Globus pallidus (tissue), 1 donor: ENCODE results near the gene PFKP.
"Not testable (repeated sequence)": the region's sequence is repeated elsewhere in the genome, so short reads cannot be mapped to it uniquely, and the experiment has no call there.

Experiments used
- DNase-seq: peaks from one replicate; pipeline ENCODE4 v3.0.0-alpha.2; 2015; ENCODE audit warnings: low spot score

PFKP gene

GRCh38 chr10:3159152-3159551 lies 91.8 kb downstream of the PFKP start:
- DNase-seq, result peak; percentile 20

- no peak for DNase-seq
Measured at GRCh38 chr10:3162533-3162932, 95.2 kb downstream of the PFKP start.

DNA sequence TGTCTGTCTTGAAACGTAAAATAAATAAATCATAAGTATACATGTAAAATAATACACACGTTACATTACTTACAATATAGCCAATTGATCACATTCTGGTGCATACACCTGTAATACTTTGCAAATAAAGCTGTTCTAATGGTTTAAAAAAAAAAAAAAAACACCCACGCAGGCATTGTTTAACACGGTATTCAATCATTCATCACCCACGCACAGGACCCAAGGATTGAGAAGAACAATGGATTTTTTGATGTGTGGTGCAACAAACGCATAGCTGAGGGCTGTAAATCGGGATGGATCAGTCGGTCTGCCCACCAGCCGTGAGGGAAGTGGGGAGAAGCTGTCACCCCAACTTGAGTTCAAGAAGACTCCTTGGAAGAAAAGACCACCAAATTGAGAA lies 96.5 kb downstream of the PFKP start:
- DNase-seq, result no peak

DNA sequence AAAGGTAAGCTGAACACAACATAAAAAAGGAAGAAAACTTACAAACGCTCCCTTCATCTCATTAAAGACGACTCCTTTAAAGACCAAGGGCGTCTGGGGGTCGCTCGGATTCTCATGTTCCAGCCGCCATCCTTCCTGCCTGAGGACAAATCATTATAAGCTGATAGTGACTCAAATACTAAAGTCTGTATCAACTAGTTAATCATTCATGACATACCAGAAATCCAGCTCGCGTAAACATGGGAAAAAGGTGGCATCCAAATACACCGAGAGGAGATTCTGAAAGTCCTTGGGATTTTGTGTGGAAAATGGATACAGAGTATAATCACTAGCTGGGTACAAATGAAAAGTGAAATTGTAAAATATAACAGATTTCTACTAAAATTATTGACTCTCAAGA lies 97.8 kb downstream of the PFKP start:
- DNase-seq, result no peak

DNA sequence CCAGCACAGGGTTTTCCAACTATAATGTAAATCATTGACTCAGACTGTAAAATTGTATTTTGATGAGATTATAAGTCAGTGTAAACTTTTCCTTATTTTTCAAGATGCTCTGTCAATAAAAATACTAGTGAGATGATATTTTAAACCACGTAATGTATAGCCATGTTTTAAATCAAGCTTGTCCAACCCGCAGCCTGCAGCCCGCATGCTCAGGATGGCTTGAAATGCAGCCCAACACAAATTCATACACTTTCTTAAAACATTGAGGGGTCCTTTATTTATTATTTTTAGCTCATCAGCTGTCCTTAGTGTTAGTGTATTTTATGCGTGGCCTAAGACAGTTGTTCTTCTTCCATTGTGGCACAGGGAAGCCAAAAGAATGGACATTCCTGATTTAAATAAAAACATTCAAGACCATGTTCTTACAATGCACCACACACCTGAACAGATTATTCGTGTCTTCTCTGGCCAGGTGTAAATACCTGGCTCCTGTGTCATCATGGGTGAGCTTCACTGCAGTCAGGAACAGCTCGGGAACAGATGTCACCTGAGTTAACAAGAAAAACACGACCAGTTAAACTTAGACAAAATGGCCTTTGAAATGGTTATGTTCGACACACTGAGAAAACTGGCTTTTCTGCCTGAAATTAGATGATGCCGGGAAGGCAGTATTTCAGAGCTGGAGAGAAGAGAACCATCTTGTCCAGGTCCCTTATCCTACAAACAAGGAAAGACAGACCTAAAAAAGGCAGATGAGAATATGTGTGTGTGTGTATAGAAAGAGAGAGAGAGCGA lies 99.3 kb downstream of the PFKP start:
- no peak for DNase-seq

DNA sequence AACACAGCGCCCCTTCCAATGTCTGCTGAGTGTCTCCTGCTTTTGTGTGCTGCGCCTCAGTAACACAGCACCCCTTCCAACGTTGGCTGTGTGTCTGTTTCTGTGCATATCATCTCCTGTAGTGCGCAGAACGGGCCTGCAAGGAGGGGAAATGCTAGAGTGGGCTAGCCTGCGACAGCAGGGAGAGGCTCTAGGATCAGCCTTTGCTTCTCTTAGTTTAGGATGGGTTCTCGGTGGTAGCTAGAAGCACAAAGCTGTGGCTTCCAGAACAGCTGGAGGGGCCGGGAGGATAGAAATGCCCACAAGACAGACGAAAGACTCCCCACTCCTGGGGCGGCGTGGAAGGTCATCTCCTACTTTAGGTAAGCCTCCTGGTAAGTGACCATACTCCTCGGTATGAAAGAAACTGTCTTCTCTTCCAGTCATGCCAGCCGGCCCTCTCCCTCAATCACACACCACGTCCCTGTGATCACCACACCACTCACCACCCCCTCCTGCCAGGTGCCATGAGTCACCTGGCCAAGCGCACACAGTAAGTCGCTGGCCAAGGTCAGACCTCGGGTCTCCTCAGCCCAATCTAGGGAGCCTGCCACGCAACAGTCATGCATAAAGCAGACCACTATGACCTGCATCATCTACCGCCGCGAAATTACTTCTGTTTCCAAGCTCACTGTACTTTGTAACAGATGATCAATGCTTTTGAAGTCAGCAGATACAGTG lies 100.4 kb downstream of the PFKP start:
- DNase-seq, result no peak

GRCh38 chr10:3169271-3169670 lies 101.9 kb downstream of the PFKP start:
- peak; percentile 62 for DNase-seq

DNA sequence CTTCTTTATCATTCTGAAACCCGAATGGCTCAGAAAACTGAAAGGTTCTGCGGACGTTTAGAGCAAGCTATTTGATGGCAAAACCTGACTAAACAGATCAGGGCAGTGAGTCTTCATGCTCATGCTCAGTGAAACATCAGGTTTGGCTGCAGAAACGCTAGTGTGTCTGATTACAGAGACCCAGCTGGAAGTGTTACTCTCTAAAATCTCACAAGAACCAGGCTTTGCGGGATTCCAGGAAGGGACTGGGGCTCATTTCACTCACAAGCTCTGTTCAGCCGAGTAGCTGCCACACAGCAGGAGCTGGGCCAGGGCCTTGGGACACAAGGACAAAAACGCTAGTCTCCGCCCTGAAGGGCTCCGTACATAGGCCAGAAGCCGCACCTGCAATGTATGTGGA lies 102.3 kb downstream of the PFKP start:
- DNase-seq, result no peak

GRCh38 chr10:3171488-3171887 lies 104.1 kb downstream of the PFKP start:
- not testable (repeated sequence) for DNase-seq

GRCh38 chr10:3172081-3172445 lies 104.7 kb downstream of the PFKP start:
- DNase-seq, result peak; percentile 21

GRCh38 chr10:3172446-3173170 lies 105.3 kb downstream of the PFKP start, which contains the start of gene PITRM1:
Gene PITRM1, minus strand, starts transcription at chr10:3172782. Its CDS starts 10 bp downstream, at chr10:3172772.
- peak; percentile 98 for DNase-seq

DNA sequence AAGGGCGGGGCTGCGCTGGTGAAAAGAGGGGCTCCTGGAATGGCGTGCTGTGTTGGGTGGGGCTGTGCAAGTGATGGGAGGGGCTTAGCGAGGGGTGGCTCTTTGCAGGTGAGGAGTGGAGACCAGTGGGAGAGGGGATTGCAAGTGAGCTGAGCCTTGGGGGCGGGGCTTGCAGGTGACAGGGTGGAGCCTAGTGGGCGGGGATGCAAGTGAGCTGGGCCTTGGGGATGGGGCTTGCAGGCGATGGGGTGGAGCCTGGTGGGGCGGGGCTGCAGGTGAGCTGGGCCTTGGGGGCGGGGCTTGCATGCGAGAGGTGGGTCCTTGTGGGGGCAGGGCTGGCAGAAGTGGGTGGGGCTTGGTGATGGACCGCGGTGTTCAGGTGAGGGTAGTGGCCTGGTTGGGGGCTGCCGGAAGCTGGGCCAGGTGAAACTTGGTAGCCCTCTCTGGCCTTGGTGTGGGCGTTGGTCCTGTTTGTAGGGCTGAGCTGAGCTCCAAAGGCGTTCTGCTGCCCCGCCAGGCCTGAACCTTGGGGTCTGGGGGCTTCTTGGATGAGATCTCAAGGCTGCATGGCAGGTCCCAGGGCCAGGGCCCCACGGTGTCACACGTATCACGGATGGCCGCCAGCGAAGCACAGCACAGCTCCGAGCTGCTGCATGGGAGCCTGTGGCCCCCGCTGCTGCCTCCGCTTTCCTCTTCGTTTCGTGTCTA lies 106.0 kb downstream of the PFKP start:
- no peak for DNase-seq

- no peak for DNase-seq
Measured at GRCh38 chr10:3178042-3178441, 110.7 kb downstream of the PFKP start.

- no peak for DNase-seq
Measured at GRCh38 chr10:3179174-3179573, 111.8 kb downstream of the PFKP start.

DNA sequence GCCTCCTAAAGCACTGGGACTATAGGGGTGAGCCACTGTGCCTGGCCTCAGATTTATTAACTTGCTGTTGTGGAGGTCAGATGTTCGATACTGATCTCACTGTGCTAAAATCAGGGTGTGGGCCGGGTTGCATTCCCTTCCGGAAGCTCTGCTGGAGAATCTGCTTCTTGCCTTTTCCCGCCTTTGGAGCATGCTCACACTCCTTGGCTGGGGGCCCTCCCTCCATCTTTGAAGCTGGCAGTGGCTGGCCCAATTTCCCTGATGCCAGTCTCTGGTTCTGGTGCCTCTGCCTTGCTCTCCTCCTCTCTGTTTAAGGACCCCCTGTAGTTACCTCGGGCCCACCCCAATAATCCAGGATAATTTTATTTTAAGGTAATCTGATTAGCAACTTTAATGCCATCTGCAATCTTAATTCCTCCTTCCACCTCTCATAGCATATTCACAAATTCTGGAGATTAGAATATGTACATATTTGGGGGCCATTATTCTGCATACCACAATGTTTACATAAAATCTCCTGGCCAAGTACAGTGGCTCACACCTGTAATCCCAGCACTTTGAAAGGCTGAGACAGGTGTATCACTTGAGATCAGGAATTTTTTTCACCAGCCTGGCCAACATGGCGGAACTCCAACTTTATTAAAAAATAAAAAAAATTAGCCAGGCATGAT lies 113.1 kb downstream of the PFKP start:
- no peak for DNase-seq

- no peak for DNase-seq
Measured at GRCh38 chr10:3185386-3185785, 118.0 kb downstream of the PFKP start.

DNA sequence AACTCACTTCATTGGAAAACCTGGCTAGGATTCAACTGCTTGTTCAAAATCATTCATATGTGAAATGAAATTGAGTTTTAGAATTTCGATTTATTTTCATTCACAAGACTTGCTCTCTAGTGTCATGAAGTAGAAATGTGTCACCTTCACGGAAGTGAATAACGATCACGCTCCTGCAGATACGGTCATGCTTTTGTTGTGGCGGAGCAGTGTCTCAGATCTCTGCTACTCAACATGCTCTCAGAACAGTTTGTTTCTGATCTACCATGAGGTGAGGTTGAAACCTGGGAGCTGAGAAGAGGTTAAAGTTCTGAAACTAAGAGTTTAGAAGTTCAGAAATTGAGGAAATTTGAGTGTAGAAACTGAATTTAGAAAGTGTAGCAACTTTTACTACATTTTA lies 119.0 kb downstream of the PFKP start:
- DNase-seq, result no peak
